Activated CD8-positive, alpha-beta memory T cell treated with anti-CD3 and anti-CD28 coated beads, Interleukin-2, amount 50 U/mL, for 24 hours (primary cell): ENCODE data around the gene RASA2.
"Not testable (repeated sequence)": the region's sequence is repeated elsewhere in the genome, so short reads cannot be mapped to it uniquely, and the experiment has no call there.

Source experiments
- DNase-seq: peaks from one replicate; pipeline ENCODE4 v3.0.0-alpha.2; 2020; ENCODE audit errors: extremely low read depth

Gene RASA2

GRCh38 chr3:141575879-141576743 lies 89.3 kb downstream of the RASA2 start:
- DNase-seq: no peak

- no peak for DNase-seq
Measured at GRCh38 chr3:141576744-141577052, 89.9 kb downstream of the RASA2 start.

GRCh38 chr3:141578202-141578973 lies 91.6 kb downstream of the RASA2 start:
- no peak for DNase-seq

- DNase-seq: no peak
Measured at GRCh38 chr3:141594357-141594756, 107.5 kb downstream of the RASA2 start.

- no peak for DNase-seq
Measured at GRCh38 chr3:141597931-141598330, 111.1 kb downstream of the RASA2 start.

GRCh38 chr3:141600331-141600730 lies 113.5 kb downstream of the RASA2 start:
- DNase-seq: no peak

GRCh38 chr3:141602706-141603105 lies 115.9 kb downstream of the RASA2 start:
- no peak for DNase-seq

GRCh38 chr3:141603473-141604035 lies 116.7 kb downstream of the RASA2 start:
- no peak for DNase-seq

GRCh38 chr3:141605883-141606282 lies 119.1 kb downstream of the RASA2 start:
- DNase-seq: no peak

GRCh38 chr3:141608438-141608837 lies 121.6 kb downstream of the RASA2 start:
- no peak for DNase-seq

- no peak for DNase-seq
Measured at GRCh38 chr3:141610939-141611338, 124.1 kb downstream of the RASA2 start.

GRCh38 chr3:141618103-141618910 lies 131.5 kb downstream of the RASA2 start:
- no peak for DNase-seq

GRCh38 chr3:141618938-141619337 lies 132.1 kb downstream of the RASA2 start:
- no peak for DNase-seq

- no peak for DNase-seq
Measured at GRCh38 chr3:141619450-141619849, 132.6 kb downstream of the RASA2 start.

GRCh38 chr3:141623691-141624090 lies 136.9 kb downstream of the RASA2 start:
- DNase-seq: no peak

GRCh38 chr3:141625506-141625905 lies 138.7 kb downstream of the RASA2 start:
- DNase-seq: no peak

- not testable (repeated sequence) for DNase-seq
Measured at GRCh38 chr3:141628334-141628733, 141.5 kb downstream of the RASA2 start.

- not testable (repeated sequence) for DNase-seq
Measured at GRCh38 chr3:141628868-141629441, 142.1 kb downstream of the RASA2 start.

GRCh38 chr3:141629976-141630375 lies 143.1 kb downstream of the RASA2 start:
- DNase-seq: no peak

- no peak for DNase-seq
Measured at GRCh38 chr3:141632779-141633374, 146.1 kb downstream of the RASA2 start.

- DNase-seq: no peak
Measured at GRCh38 chr3:141642215-141642614, 155.4 kb downstream of the RASA2 start.
